CD4-positive, alpha-beta T cell treated with Interferon alpha-2 for 1 hour (primary cell): ENCODE measurements around the gene PSME3IP1.

Experiments used
- DNase-seq, 2 donors: peaks; one replicate each; pipeline ENCODE4 v3.0.0-alpha.2; 2020 to 2022

The PSME3IP1 gene

DNA sequence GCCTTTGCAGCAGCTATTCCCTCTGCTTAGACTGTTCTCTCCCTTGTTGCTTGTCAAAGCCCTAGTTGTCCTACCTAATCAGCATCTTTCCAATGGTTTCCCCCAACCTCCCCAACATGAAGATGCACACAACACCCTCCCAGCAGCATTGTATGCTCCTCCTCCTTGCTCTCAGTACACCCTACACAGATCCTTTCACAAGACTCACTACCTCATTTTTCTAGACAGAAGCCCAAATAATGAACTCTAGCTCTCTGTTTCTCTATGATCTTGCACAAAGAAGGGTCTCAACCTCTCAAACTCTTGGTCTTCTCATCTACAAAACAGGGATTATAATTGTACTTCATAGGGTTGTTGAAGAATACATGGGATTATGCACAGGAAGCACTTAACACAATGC, 19.4 kb downstream of the PSME3IP1 start:
- DNase-seq, result no peak

DNA sequence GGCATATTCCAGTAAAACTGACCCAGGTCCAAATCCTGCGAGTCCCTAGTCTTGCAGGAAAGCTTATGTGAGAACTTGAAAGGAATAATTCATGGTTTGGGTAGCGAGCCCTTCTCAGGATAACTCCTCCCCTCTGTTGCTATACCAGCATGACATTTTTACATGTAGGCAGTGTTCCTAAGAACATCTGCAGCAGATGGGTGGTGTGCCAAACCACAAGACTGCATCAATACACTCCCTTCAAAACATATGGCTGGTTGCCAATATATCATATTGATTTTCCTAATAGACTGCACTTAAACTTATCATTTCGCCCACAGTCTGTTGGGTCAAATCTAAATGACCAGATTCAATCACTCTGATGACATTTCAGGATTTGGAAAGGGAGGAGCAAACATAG, 19.9 kb downstream of the PSME3IP1 start:
- no peak for DNase-seq

DNA sequence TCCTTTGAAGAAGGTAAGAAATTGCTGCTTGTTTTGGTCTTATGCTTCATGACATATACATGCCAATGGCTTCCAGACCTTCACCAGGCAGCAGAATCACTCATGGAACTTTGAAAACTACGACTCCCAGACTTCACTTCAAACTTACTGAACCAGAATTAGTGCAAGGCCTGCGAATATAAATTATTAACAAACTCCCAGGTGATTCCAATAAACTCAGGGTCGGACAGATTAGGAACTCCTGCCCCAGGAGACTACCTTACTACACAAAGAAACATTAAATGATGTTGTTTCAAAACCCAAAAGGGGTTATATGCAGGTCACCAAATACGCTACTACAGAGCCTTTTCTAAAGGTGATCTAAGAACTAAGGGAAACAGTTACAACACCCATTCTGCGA, 20.4 kb downstream of the PSME3IP1 start:
- no peak for DNase-seq

- DNase-seq, result no peak
Measured at GRCh38 chr16:57163842-57164241, 22.0 kb downstream of the PSME3IP1 start.

GRCh38 chr16:57159447-57159846, 26.4 kb downstream of the PSME3IP1 start:
- DNase-seq, result no peak

DNA sequence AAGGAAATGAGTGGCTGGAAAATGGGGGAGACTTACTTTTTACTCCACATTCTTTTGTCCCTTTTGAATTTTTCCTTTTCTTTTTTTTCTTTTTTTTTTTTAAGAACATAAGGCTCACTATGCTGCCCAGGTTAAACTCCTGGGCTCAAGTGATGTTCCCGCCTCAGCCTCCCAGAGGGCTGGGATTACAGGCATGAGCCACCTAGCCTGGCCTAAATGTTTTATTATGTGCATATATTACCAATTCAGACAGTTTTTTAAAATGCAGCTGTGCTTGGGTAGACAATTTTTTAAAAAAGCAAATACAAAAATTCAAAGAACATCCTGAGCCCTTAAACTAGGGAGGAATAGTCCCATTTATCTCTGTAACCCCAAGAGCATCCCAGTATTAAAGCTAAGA, 28.3 kb downstream of the PSME3IP1 start:
- no peak for DNase-seq

- DNase-seq, result no peak
Measured at GRCh38 chr16:57156351-57156703, 29.5 kb downstream of the PSME3IP1 start.

DNA sequence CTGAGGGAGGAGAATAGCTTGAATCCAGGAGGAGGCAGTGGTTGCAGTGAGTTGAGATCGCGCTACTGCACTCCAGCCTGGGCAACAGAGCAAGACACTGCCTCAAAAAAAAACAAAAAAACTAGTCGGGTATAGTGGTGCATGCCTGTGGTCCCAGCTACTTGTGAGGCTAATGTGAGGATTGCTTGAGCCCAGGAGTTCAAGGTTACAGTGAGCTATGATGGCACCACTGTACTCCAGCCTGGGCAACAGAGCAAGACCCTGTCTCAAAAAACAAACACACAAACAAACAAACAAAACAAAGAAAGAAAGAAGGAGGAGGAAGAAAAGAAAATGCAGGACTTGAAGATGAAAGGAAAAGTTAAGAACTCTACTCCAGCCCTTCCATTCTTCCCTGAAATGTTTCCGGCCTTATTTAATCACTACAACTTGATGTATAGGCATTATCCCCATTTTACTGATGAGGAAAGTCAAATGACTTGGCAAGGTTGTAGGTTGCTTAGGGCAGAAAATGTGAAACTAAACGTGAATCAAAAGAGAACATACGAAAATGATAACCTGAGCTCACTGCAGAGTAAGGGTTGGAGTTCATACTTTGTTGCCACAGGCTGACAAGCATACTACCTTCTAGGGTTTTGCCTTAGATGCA, 30.0 kb downstream of the PSME3IP1 start:
- no peak for DNase-seq

- no peak for DNase-seq
Measured at GRCh38 chr16:57153841-57154240, 32.0 kb downstream of the PSME3IP1 start.

- no peak for DNase-seq
Measured at GRCh38 chr16:57152096-57153093, 33.4 kb downstream of the PSME3IP1 start.

GRCh38 chr16:57151369-57151768, 34.5 kb downstream of the PSME3IP1 start:
- no peak for DNase-seq

- no peak for DNase-seq
Measured at GRCh38 chr16:57150682-57151330, 35.0 kb downstream of the PSME3IP1 start.

DNA sequence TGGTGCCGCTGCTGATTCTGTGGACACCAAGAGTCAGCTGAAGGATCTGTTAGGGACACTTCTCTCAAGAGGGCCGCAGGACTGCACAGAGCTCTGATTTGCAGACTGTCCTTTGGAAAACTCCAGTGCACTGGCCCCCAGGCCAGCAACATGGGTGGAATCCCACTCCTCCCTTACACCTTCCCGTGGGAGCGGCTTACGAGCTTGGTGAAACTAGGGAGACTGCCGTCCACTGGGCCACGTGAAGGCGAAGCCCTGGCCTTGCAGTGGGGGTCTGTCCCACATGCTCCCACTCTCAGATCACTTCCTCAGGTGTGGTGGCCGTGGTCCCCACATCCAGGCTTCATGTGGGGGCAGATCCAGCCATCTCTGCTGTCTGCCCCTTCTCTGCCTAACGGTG, 36.4 kb downstream of the PSME3IP1 start:
- DNase-seq, result no peak

DNA sequence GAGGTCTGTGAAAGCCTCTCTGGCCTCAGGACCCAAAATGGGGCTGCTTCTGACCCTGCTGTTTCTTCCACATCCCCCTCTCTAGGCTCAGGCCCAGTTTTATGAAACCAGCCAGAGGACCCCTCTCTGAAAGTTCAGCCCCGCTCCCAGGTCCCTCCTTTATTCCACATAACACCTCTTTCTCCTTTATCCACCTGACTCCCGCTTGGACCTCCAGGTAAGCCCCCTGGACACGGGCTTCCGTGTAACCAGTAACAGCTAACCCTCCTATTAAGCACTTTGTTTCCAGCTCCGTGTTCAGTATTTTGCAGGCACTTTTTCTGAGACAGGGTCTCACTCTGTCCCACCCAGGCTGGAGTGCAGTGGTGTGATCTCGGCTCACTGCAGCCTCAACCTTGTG, 37.4 kb downstream of the PSME3IP1 start:
- DNase-seq, result no peak

GRCh38 chr16:57147381-57148221, 38.2 kb downstream of the PSME3IP1 start:
- DNase-seq, result no peak

GRCh38 chr16:57146735-57147134, 39.1 kb downstream of the PSME3IP1 start:
- no peak for DNase-seq

GRCh38 chr16:57146040-57146647, 39.7 kb downstream of the PSME3IP1 start:
- DNase-seq, result no peak

GRCh38 chr16:57145046-57146021, 40.5 kb downstream of the PSME3IP1 start:
- no peak for DNase-seq

DNA sequence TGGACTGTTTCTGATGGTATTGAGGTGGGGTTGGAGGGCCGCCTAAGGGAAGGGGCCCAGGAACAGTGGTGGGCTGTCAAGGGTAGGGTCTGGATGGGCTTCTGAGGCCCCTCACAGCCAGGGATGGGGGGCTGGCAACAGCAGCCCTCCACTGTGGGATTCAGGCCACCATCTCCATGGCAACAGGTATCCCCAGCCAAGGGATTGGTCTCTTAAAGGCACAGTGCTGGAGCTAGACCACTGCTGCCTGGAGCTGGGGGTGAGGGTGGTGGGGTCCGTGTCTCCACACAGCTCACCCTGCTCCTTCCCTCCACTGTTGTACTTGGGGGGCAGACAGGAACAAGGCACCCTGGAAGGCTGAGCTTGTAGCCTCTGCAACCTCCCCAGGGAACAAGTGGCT, 41.8 kb downstream of the PSME3IP1 start:
- DNase-seq, result no peak

GRCh38 chr16:57143149-57143921, 42.5 kb downstream of the PSME3IP1 start:
- no peak for DNase-seq
